GM12878 (cell line): ENCODE data around the gene PRKCD. TPM values are rescaled to one million over a fixed set of nuclear protein-coding genes. Genes with fewer than 3 reads are reported as not detected.

ENCODE experiments used
- CBFB ChIP-seq: IDR thresholded peaks from 2 replicates; pipeline ENCODE4 v1.6.1; 2016; ENCODE audit warnings: antibody characterized with exemption, low read depth
- CBX3 ChIP-seq: fragments of 200-600 bp; sonication (generic); IDR thresholded peaks from 2 replicates; pipeline ENCODE4 v1.6.1; 2016; ENCODE audit warnings: low read depth, borderline replicate concordance
- HDAC2 ChIP-seq: fragments of 200-600 bp; sonication (generic); IDR thresholded peaks from 2 replicates; pipeline ENCODE4 v1.6.1; 2017
- HDGF ChIP-seq: fragments of 450-650 bp; IDR thresholded peaks from 2 replicates; pipeline ENCODE4 v1.6.1; 2016; ENCODE audit warnings: antibody characterized with exemption
- IRF4 ChIP-seq: IDR thresholded peaks from 2 replicates; pipeline ENCODE4 v1.6.1; 2011; ENCODE audit warnings: low read depth, low read length
- NR2C2 ChIP-seq: IDR thresholded peaks from 2 replicates; pipeline ENCODE4 v1.6.1; 2011; ENCODE audit warnings: borderline replicate concordance, low read depth; ENCODE audit not compliant: control insufficient read depth, insufficient read length
- PAX8 ChIP-seq: fragments of 450-650 bp; IDR thresholded peaks from 2 replicates; pipeline ENCODE4 v1.6.1; 2017; ENCODE audit warnings: mild to moderate bottlenecking, moderate library complexity
- PML ChIP-seq: IDR thresholded peaks from 2 replicates; pipeline ENCODE4 v1.6.1; 2012; ENCODE audit warnings: low read length, inconsistent platforms
- POLR2A ChIP-seq: IDR thresholded peaks from 2 replicates; pipeline ENCODE4 v1.6.1; 2011; ENCODE audit warnings: low read depth, mild to moderate bottlenecking, low read length
- SMAD5 ChIP-seq: IDR thresholded peaks from 2 replicates; pipeline ENCODE4 v1.6.1; 2016; ENCODE audit warnings: antibody characterized with exemption, low read depth
- SREBF2 ChIP-seq: IDR thresholded peaks from 2 replicates; pipeline ENCODE4 v1.6.1; 2012; ENCODE audit warnings: mild to moderate bottlenecking, low read length
- SUZ12 ChIP-seq: fragments of 200-600 bp; sonication (generic); IDR thresholded peaks from one replicate; pipeline ENCODE4 v1.6.1; 2018; ENCODE audit warnings: antibody characterized with exemption, mild to moderate bottlenecking; ENCODE audit not compliant: unreplicated experiment
- TAF1 ChIP-seq: IDR thresholded peaks from 2 replicates; pipeline ENCODE4 v1.6.1; 2011; ENCODE audit warnings: mild to moderate bottlenecking, low read depth, low read length, borderline replicate concordance
- WRNIP1 ChIP-seq: IDR thresholded peaks from 2 replicates; pipeline ENCODE4 v1.6.1; 2011; ENCODE audit warnings: low read depth, low read length, improper control_type of control experiment, borderline replicate concordance
- YBX1 ChIP-seq: fragments of 450-650 bp; IDR thresholded peaks from 2 replicates; pipeline ENCODE4 v1.6.1; 2016; ENCODE audit warnings: antibody characterized with exemption
- polyA plus RNA-seq, 11 experiments: library from polyadenylated mRNA; depleted of rRNA in 4 of 11; unstranded in 6 of 11; stranded (reverse) in 5 of 11; fragments of >200 nt; fragmentation: Nextera tagmentation in 4 of 11; fragmentation: Illumina TruSeq in 1 of 11; extraction: Ambion mirVana in 4 of 11; extraction: Trizol in 1 of 11; gene quantifications; 1 replicate in 1 of 11; 2 replicates in 10 of 11; pipeline versions ENCODE4 v1.2.1 to v1.2.3, GENCODE V29; 2011 to 2016; ENCODE audit warnings: inconsistent platforms in 2 of 11, missing spikeins in 2 of 11, low read depth in 1 of 11
- total RNA-seq, 4 experiments: library from RNA; depleted of rRNA in 3 of 4; stranded (reverse); fragments of >200 nt in 3 of 4; fragmentation: Illumina TruSeq in 1 of 4; extraction: Trizol in 1 of 4; gene quantifications; 2 replicates each; pipeline versions ENCODE4 v1.2.1 to v1.2.3, GENCODE V29; 2013 to 2021
- TF ChIP-seq, protein P1 (sequence below): fragments of 150-350 bp; IDR thresholded peaks from 2 replicates; pipeline ENCODE4 v1.6.1; 2014; ENCODE audit warnings: mild to moderate bottlenecking, low read depth, low read length
- TF ChIP-seq, protein P2 (sequence below): fragments of 450-650 bp; IDR thresholded peaks from 2 replicates; pipeline ENCODE4 v1.6.1; 2017; ENCODE audit warnings: mild to moderate bottlenecking
- TF ChIP-seq, protein P3 (sequence below): IDR thresholded peaks from 2 replicates; pipeline ENCODE4 v1.6.1; 2011; ENCODE audit warnings: borderline replicate concordance, low read depth, mild to moderate bottlenecking, moderate library complexity, mixed read lengths, low read length; ENCODE audit not compliant: insufficient read depth; ENCODE audit errors: extremely low read length
- TF ChIP-seq, protein P4 (sequence below): IDR thresholded peaks from 2 replicates; pipeline ENCODE4 v1.6.1; 2012; ENCODE audit warnings: low read depth, low read length, improper control_type of control experiment
- TF ChIP-seq, protein P5 (sequence below): fragments of 450-650 bp; IDR thresholded peaks from 2 replicates; pipeline ENCODE4 v1.6.1; 2017; ENCODE audit warnings: mild to moderate bottlenecking, low read depth, inconsistent platforms; ENCODE audit not compliant: poor library complexity, severe bottlenecking
- TF ChIP-seq, protein P6 (sequence below): fragments of 450-650 bp; IDR thresholded peaks from 2 replicates; pipeline ENCODE4 v1.6.1; 2016; ENCODE audit warnings: mild to moderate bottlenecking, moderate library complexity, borderline replicate concordance

Gene PRKCD
- total and polyA plus RNA-seq, 10 of the 15 experiments (the other 5 are each of a cell fraction or from before 2014, with no cell fraction given), result 10.0 to 114 (median 42.4) TPM

DNA sequence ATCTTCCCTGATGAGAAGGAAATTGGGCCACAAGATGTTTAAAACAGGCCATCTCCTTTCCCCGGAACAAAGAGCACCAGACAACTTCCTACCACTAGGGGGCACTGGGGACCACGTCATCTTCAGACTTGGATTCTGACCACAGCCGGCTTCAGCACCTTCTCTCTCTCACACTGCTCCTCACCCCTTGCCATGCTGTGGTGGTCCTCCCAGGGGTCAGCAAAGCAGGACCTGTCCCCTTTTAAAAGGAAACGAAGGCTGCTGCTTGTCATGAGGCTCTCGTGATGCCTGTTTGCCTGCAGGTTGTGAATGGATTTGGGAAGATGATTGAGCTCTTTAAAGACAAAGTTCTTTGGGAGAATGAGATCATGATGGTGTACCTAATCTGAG, 47.0 kb upstream of the PRKCD start (continued):
- TF ChIP-seq, protein P1, sequence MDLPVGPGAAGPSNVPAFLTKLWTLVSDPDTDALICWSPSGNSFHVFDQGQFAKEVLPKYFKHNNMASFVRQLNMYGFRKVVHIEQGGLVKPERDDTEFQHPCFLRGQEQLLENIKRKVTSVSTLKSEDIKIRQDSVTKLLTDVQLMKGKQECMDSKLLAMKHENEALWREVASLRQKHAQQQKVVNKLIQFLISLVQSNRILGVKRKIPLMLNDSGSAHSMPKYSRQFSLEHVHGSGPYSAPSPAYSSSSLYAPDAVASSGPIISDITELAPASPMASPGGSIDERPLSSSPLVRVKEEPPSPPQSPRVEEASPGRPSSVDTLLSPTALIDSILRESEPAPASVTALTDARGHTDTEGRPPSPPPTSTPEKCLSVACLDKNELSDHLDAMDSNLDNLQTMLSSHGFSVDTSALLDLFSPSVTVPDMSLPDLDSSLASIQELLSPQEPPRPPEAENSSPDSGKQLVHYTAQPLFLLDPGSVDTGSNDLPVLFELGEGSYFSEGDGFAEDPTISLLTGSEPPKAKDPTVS, result no peak
- TF ChIP-seq SREBF2 (no peak), YBX1 (no peak), PML (no peak), CBFB (0 out of 2 replicates have a peak, but pooled peaks have one; percentile 26), IRF4 (0 out of 2 replicates have a peak, but pooled peaks have one; percentile 45), HDAC2 (no peak), CBX3 (no peak), SUZ12 (no peak), WRNIP1 (no peak), PAX8 (no peak), HDGF (peak; percentile 58; the same call in 1 of the 2 replicates), NR2C2 (no peak), TAF1 (no peak), POLR2A (no peak), SMAD5 (no peak)
- TF ChIP-seq, protein P2, sequence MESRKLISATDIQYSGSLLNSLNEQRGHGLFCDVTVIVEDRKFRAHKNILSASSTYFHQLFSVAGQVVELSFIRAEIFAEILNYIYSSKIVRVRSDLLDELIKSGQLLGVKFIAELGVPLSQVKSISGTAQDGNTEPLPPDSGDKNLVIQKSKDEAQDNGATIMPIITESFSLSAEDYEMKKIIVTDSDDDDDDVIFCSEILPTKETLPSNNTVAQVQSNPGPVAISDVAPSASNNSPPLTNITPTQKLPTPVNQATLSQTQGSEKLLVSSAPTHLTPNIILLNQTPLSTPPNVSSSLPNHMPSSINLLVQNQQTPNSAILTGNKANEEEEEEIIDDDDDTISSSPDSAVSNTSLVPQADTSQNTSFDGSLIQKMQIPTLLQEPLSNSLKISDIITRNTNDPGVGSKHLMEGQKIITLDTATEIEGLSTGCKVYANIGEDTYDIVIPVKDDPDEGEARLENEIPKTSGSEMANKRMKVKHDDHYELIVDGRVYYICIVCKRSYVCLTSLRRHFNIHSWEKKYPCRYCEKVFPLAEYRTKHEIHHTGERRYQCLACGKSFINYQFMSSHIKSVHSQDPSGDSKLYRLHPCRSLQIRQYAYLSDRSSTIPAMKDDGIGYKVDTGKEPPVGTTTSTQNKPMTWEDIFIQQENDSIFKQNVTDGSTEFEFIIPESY, result no peak
- TF ChIP-seq, protein P3, sequence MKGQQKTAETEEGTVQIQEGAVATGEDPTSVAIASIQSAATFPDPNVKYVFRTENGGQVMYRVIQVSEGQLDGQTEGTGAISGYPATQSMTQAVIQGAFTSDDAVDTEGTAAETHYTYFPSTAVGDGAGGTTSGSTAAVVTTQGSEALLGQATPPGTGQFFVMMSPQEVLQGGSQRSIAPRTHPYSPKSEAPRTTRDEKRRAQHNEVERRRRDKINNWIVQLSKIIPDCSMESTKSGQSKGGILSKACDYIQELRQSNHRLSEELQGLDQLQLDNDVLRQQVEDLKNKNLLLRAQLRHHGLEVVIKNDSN, result no peak
- TF ChIP-seq, protein P4, sequence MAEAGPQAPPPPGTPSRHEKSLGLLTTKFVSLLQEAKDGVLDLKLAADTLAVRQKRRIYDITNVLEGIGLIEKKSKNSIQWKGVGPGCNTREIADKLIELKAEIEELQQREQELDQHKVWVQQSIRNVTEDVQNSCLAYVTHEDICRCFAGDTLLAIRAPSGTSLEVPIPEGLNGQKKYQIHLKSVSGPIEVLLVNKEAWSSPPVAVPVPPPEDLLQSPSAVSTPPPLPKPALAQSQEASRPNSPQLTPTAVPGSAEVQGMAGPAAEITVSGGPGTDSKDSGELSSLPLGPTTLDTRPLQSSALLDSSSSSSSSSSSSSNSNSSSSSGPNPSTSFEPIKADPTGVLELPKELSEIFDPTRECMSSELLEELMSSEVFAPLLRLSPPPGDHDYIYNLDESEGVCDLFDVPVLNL, result no peak
- TF ChIP-seq, protein P5, sequence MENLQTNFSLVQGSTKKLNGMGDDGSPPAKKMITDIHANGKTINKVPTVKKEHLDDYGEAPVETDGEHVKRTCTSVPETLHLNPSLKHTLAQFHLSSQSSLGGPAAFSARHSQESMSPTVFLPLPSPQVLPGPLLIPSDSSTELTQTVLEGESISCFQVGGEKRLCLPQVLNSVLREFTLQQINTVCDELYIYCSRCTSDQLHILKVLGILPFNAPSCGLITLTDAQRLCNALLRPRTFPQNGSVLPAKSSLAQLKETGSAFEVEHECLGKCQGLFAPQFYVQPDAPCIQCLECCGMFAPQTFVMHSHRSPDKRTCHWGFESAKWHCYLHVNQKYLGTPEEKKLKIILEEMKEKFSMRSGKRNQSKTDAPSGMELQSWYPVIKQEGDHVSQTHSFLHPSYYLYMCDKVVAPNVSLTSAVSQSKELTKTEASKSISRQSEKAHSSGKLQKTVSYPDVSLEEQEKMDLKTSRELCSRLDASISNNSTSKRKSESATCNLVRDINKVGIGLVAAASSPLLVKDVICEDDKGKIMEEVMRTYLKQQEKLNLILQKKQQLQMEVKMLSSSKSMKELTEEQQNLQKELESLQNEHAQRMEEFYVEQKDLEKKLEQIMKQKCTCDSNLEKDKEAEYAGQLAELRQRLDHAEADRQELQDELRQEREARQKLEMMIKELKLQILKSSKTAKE, result no peak
- TF ChIP-seq, protein P6, sequence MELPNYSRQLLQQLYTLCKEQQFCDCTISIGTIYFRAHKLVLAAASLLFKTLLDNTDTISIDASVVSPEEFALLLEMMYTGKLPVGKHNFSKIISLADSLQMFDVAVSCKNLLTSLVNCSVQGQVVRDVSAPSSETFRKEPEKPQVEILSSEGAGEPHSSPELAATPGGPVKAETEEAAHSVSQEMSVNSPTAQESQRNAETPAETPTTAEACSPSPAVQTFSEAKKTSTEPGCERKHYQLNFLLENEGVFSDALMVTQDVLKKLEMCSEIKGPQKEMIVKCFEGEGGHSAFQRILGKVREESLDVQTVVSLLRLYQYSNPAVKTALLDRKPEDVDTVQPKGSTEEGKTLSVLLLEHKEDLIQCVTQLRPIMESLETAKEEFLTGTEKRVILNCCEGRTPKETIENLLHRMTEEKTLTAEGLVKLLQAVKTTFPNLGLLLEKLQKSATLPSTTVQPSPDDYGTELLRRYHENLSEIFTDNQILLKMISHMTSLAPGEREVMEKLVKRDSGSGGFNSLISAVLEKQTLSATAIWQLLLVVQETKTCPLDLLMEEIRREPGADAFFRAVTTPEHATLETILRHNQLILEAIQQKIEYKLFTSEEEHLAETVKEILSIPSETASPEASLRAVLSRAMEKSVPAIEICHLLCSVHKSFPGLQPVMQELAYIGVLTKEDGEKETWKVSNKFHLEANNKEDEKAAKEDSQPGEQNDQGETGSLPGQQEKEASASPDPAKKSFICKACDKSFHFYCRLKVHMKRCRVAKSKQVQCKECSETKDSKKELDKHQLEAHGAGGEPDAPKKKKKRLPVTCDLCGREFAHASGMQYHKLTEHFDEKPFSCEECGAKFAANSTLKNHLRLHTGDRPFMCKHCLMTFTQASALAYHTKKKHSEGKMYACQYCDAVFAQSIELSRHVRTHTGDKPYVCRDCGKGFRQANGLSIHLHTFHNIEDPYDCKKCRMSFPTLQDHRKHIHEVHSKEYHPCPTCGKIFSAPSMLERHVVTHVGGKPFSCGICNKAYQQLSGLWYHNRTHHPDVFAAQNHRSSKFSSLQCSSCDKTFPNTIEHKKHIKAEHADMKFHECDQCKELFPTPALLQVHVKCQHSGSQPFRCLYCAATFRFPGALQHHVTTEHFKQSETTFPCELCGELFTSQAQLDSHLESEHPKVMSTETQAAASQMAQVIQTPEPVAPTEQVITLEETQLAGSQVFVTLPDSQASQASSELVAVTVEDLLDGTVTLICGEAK, result no peak
